SU-DHL-6 (cell line): ENCODE data around the gene COL18A1.

ENCODE experiments used
- H2AFZ ChIP-seq: fragments of 200-600 bp; sonication (generic); 2 replicates; pipeline ENCODE4 v1.6.1; 2014; ENCODE audit warnings: low read depth, mild to moderate bottlenecking, moderate library complexity, mixed read lengths, antibody characterized with exemption, low read length; ENCODE audit not compliant: severe bottlenecking
- H3F3A ChIP-seq: fragments of 200-600 bp; shearing (Covaris generic); 2 replicates; pipeline ENCODE4 v1.6.0; 2016; ENCODE audit warnings: antibody characterized with exemption, mild to moderate bottlenecking; ENCODE audit not compliant: insufficient read depth
- H3K27ac ChIP-seq: fragments of 200-600 bp; sonication (generic); 2 replicates; pipeline ENCODE4 v1.5.1; 2016; ENCODE audit warnings: low read depth, mild to moderate bottlenecking, low read length, moderate library complexity, mixed read lengths
- H3K27me3 ChIP-seq: fragments of 200-600 bp; sonication (generic), shearing (Covaris generic); 2 replicates; pipeline ENCODE4 v1.6.0; 2014; ENCODE audit warnings: mild to moderate bottlenecking, low read length
- H3K36me3 ChIP-seq: fragments of 200-600 bp; sonication (generic); 2 replicates; pipeline ENCODE4 v1.6.1; 2014; ENCODE audit warnings: mild to moderate bottlenecking, low read length, mixed read lengths
- H3K4me2 ChIP-seq: fragments of 300-600, 200-600 bp; shearing (Covaris generic), sonication (generic); 2 replicates; pipeline ENCODE4 v1.6.0; 2014; ENCODE audit warnings: low read length, low read depth, mild to moderate bottlenecking; ENCODE audit not compliant: poor library complexity, severe bottlenecking
- H3K4me3 ChIP-seq: fragments of 200-600 bp; sonication (generic); 2 replicates; pipeline ENCODE4 v1.5.1; 2014; ENCODE audit warnings: antibody characterized with exemption, low read length, mild to moderate bottlenecking, mixed read lengths; ENCODE audit not compliant: insufficient read depth, poor library complexity, severe bottlenecking
- H3K79me2 ChIP-seq: fragments of 200-600 bp; sonication (generic); 2 replicates; pipeline ENCODE4 v1.6.1; 2014; ENCODE audit warnings: mild to moderate bottlenecking, low read length, moderate library complexity; ENCODE audit not compliant: insufficient read depth
- H3K9ac ChIP-seq: fragments of 200-600 bp; sonication (generic); 2 replicates; pipeline ENCODE4 v1.7.0; 2014; ENCODE audit warnings: mild to moderate bottlenecking, low read length
- H3K9me2 ChIP-seq: fragments of 200-600 bp; sonication (generic); replicated peaks from 2 replicates; pipeline ENCODE4 v1.6.1; 2014; ENCODE audit warnings: low read length; ENCODE audit not compliant: insufficient read depth
- H3K9me3 ChIP-seq: fragments of 200-600 bp; sonication (generic); 2 replicates; pipeline ENCODE4 v1.6.1; 2014; ENCODE audit warnings: low read length, mixed read lengths; ENCODE audit not compliant: insufficient read depth
- H4K20me1 ChIP-seq: fragments of 200-600 bp; sonication (generic); 2 replicates; pipeline ENCODE4 v1.6.1; 2014; ENCODE audit warnings: low read depth, mild to moderate bottlenecking, antibody characterized with exemption, low read length, moderate library complexity, mixed read lengths
- CTCF ChIP-seq: fragments of 200-600 bp; sonication (generic); IDR thresholded peaks from one replicate; pipeline ENCODE4 v1.5.1; 2017; ENCODE audit warnings: antibody characterized with exemption, mild to moderate bottlenecking, low read length, moderate library complexity; ENCODE audit not compliant: insufficient read depth, poor library complexity, severe bottlenecking
- EZH2phosphoT487 ChIP-seq: fragments of 200-600 bp; sonication (generic), shearing (Covaris generic); conservative IDR thresholded peaks from 2 replicates; pipeline ENCODE4 v1.6.1; 2018; ENCODE audit warnings: mild to moderate bottlenecking, antibody characterized with exemption, low read length, moderate library complexity, mixed read lengths

Gene COL18A1

GRCh38 chr21:45412491-45412890 is 7.5 kb downstream of the COL18A1 start:
- Histone ChIP-seq H3K4me2 (no peak overlapping the region), H3K27me3 (peaks cover 3% of the 10 kb centered on the region; the same call in 1 of the 2 replicates), H4K20me1 (no peaks in the 10 kb centered on the region), H3K36me3 (no peaks in the 10 kb centered on the region), H3K27ac (no peak overlapping the region), H3K4me3 (no peak overlapping the region), H3F3A (no peaks in the 10 kb centered on the region), H3K9me3 (no peaks in the 10 kb centered on the region), H3K9ac (no peak overlapping the region), H3K9me2 (no peaks in the 10 kb centered on the region), H2AFZ (no peak overlapping the region), H3K79me2 (no peaks in the 10 kb centered on the region)
- TF ChIP-seq EZH2phosphoT487 (no peak), CTCF (no peak)

- peaks cover 3% of the 10 kb centered on the region; the same call in 1 of the 2 replicates for H3K27me3 ChIP-seq
- no peaks in the 10 kb centered on the region for H3F3A ChIP-seq
- H3K9ac ChIP-seq: no peak overlapping the region
- H3K4me3 ChIP-seq: no peak overlapping the region
- no peaks in the 10 kb centered on the region for H3K9me2 ChIP-seq
- no peak overlapping the region for H2AFZ ChIP-seq
- no peaks in the 10 kb centered on the region for H3K79me2 ChIP-seq
- H3K9me3 ChIP-seq: no peaks in the 10 kb centered on the region
- no peaks in the 10 kb centered on the region for H4K20me1 ChIP-seq
- H3K4me2 ChIP-seq: no peak overlapping the region
- no peaks in the 10 kb centered on the region for H3K36me3 ChIP-seq
- H3K27ac ChIP-seq: no peak overlapping the region
- TF ChIP-seq EZH2phosphoT487 (no peak), CTCF (no peak)
Measured at GRCh38 chr21:45412909-45413611, 8.1 kb downstream of the COL18A1 start.

GRCh38 chr21:45413922-45414321 is 9.0 kb downstream of the COL18A1 start:
- no peak for TF ChIP-seq EZH2phosphoT487
- TF ChIP-seq CTCF: no peak
- H3K79me2 ChIP-seq: no peaks in the 10 kb centered on the region

More at GRCh38 chr21:45413922-45414321, 9.0 kb downstream of the COL18A1 start:
- Histone ChIP-seq H3F3A (no peaks in the 10 kb centered on the region), H3K36me3 (no peaks in the 10 kb centered on the region), H3K27me3 (peaks cover 3% of the 10 kb centered on the region; the same call in 1 of the 2 replicates), H4K20me1 (no peaks in the 10 kb centered on the region), H3K9ac (no peak overlapping the region), H3K9me3 (no peaks in the 10 kb centered on the region), H3K27ac (no peak overlapping the region), H3K9me2 (no peaks in the 10 kb centered on the region), H3K4me3 (no peak overlapping the region), H2AFZ (no peak overlapping the region), H3K4me2 (no peak overlapping the region)
